HL-60 (cell line): Measurements from ENCODE around the gene EXOSC2.

Experiments
- DNase-seq, 2 experiments: peaks; one replicate each; pipeline ENCODE4 v3.0.0-alpha.2; 2010 to 2020; ENCODE audit warnings: low read depth in 1 of 2, low spot score in 1 of 2
- H3K27ac ChIP-seq: fragments of 250-450 bp; sonication (Bioruptor Pico); replicated peaks from 2 replicates; pipeline ENCODE4 v1.5.1; 2020; ENCODE audit warnings: mild to moderate bottlenecking, moderate library complexity
- H3K27me3 ChIP-seq: fragments of 250-450 bp; sonication (Bioruptor Pico); 2 replicates; pipeline ENCODE4 v1.5.1; 2021; ENCODE audit warnings: mild to moderate bottlenecking, moderate library complexity; ENCODE audit not compliant: insufficient read depth, poor library complexity, severe bottlenecking
- H3K4me3 ChIP-seq: replicated peaks from 2 replicates; pipeline ENCODE4 v1.5.1; 2011; ENCODE audit warnings: mild to moderate bottlenecking, control low read depth, low read length; ENCODE audit not compliant: insufficient read depth
- GABPA ChIP-seq: IDR thresholded peaks from 2 replicates; pipeline ENCODE4 v1.6.1; 2012; ENCODE audit warnings: low read depth
- POLR2AphosphoS5 ChIP-seq: IDR thresholded peaks from 2 replicates; pipeline ENCODE4 v1.6.1; 2012; ENCODE audit warnings: low read depth
- SPI1 ChIP-seq: IDR thresholded peaks from 2 replicates; pipeline ENCODE4 v1.6.1; 2012; ENCODE audit warnings: low read depth, mild to moderate bottlenecking, borderline replicate concordance
- TF ChIP-seq, protein P1 (sequence below): IDR thresholded peaks from one replicate; pipeline ENCODE4 v1.5.1; 2011; ENCODE audit warnings: low read length, control low read depth, inconsistent platforms; ENCODE audit not compliant: insufficient read depth
- TF ChIP-seq, protein P2 (sequence below): IDR thresholded peaks from 2 replicates; pipeline ENCODE4 v1.6.1; 2012; ENCODE audit warnings: low read depth; ENCODE audit not compliant: insufficient replicate concordance

EXOSC2 gene

GRCh38 chr9:130720762-130721161, 27.2 kb downstream of the EXOSC2 start:
- no peaks in the 10 kb centered on the region for H3K27me3 ChIP-seq
- no peak overlapping the region for H3K4me3 ChIP-seq
- no peak overlapping the region for H3K27ac ChIP-seq
- TF ChIP-seq SPI1, result no peak
- TF ChIP-seq, protein P1, sequence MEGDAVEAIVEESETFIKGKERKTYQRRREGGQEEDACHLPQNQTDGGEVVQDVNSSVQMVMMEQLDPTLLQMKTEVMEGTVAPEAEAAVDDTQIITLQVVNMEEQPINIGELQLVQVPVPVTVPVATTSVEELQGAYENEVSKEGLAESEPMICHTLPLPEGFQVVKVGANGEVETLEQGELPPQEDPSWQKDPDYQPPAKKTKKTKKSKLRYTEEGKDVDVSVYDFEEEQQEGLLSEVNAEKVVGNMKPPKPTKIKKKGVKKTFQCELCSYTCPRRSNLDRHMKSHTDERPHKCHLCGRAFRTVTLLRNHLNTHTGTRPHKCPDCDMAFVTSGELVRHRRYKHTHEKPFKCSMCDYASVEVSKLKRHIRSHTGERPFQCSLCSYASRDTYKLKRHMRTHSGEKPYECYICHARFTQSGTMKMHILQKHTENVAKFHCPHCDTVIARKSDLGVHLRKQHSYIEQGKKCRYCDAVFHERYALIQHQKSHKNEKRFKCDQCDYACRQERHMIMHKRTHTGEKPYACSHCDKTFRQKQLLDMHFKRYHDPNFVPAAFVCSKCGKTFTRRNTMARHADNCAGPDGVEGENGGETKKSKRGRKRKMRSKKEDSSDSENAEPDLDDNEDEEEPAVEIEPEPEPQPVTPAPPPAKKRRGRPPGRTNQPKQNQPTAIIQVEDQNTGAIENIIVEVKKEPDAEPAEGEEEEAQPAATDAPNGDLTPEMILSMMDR, result no peak
- no peak for TF ChIP-seq GABPA
- TF ChIP-seq, protein P2, sequence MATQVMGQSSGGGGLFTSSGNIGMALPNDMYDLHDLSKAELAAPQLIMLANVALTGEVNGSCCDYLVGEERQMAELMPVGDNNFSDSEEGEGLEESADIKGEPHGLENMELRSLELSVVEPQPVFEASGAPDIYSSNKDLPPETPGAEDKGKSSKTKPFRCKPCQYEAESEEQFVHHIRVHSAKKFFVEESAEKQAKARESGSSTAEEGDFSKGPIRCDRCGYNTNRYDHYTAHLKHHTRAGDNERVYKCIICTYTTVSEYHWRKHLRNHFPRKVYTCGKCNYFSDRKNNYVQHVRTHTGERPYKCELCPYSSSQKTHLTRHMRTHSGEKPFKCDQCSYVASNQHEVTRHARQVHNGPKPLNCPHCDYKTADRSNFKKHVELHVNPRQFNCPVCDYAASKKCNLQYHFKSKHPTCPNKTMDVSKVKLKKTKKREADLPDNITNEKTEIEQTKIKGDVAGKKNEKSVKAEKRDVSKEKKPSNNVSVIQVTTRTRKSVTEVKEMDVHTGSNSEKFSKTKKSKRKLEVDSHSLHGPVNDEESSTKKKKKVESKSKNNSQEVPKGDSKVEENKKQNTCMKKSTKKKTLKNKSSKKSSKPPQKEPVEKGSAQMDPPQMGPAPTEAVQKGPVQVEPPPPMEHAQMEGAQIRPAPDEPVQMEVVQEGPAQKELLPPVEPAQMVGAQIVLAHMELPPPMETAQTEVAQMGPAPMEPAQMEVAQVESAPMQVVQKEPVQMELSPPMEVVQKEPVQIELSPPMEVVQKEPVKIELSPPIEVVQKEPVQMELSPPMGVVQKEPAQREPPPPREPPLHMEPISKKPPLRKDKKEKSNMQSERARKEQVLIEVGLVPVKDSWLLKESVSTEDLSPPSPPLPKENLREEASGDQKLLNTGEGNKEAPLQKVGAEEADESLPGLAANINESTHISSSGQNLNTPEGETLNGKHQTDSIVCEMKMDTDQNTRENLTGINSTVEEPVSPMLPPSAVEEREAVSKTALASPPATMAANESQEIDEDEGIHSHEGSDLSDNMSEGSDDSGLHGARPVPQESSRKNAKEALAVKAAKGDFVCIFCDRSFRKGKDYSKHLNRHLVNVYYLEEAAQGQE, result no peak
- TF ChIP-seq POLR2AphosphoS5, result no peak
- DNase-seq, result no peak

DNA sequence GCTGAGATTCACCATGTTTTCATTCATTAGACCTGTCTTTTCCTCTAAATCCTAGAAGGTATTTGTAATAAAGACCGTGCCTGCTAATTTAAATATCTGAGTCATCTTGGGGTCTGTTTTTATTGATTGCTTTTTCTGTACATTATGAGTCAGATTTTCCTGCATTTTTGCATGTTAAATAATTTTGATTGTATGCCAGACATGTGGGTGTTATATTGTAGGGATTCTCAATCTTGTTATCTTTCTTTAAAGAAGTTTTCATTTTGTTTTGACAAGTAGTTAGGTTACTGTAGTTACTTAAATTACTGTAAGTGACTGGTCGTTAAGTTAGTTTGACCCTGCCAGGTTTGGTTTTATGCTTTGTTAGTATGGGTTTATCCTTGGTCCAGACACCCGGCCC, 35.1 kb downstream of the EXOSC2 start:
- DNase-seq, result no peak
- no peak for TF ChIP-seq SPI1
- TF ChIP-seq GABPA, result no peak
- TF ChIP-seq, protein P1, result no peak
- TF ChIP-seq, protein P2, result no peak
- TF ChIP-seq POLR2AphosphoS5, result no peak
- Histone ChIP-seq H3K4me3 (no peak overlapping the region), H3K27me3 (no peaks in the 10 kb centered on the region), H3K27ac (no peak overlapping the region)

- DNase-seq, result no peak
- H3K4me3 ChIP-seq, result no peak overlapping the region
- no peaks in the 10 kb centered on the region for H3K27me3 ChIP-seq
- no peak overlapping the region for H3K27ac ChIP-seq
- TF ChIP-seq POLR2AphosphoS5 (no peak), SPI1 (no peak), GABPA (no peak)
- TF ChIP-seq, protein P1, result no peak
- TF ChIP-seq, protein P2, result no peak
These were observed 35.6 kb downstream of the EXOSC2 start for GRCh38 chr9:130729145-130729544.
